Measurements from ENCODE around the gene VAMP1. TPM values are rescaled to one million over a fixed set of nuclear protein-coding genes. Genes with fewer than 3 reads are reported as not detected.
A peak's percentile ranks its signal among the peaks of the same experiment; 100 is the strongest.

The VAMP1 gene
- total and polyA plus RNA-seq, 9 of the 15 experiments (the other 6 are each of a cell fraction or from before 2014, with no cell fraction given): 0.76 to 13.2 (median 4.2) TPM

DNA sequence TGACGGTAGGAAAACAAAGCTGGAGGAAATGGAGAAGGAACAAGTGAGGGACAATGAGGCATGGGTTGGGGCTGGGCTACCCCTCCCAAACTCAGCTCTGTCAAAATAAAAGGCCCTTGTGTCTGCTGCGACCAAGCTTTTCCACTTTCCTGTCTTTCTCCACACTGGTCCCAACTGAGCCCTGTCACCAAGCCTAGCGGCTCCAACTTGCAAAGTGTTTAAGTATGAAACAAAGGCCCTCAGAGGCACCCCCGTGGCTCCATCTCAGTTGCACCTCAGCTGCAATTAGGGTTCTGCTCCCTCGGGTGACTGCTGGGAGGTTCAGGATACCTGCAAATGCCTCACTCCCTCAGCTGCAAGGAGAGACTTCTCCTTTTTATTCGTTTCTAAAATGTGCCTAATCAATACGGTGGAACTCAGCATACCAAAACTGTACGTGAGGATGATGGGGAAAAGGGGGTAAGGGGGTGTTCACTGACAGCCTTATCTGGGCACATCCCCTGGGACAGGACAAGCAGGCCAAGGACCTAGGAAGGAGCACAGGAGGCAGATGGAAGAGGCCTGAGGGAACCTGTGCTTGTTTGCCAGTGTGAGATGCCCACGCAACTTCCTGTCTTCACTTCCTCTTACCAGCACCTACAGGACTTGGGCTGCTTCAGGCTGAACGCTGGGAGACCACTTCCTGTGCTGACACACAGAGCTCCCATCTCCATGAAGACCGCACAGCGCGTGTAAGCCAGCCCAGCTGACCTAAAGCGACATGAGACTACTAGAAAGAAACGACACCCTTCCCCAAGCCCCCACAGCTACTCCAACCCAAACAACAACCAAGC lies 8.9 kb downstream of the VAMP1 start:
- Histone ChIP-seq H3K4me1 (replicated peaks in 1 of 2; ENCODE audit: control insufficient read depth in 2 of 2, insufficient read depth in 2 of 2, low read length in 2 of 2) (no peaks in the 10 kb centered on the region; a peak in 1 of 5 replicates), H3K36me3 (ENCODE audit: control insufficient read depth, insufficient read depth, low read length) (peaks cover 14% of the 10 kb centered on the region; the same call in 2 of the 3 replicates), H3K27ac (ENCODE audit: extremely low read depth, low read depth, low read length) (no peak overlapping the region), H3K9ac (ENCODE audit: insufficient read depth in 1 of 2, low read depth in 2 of 2, low read length in 2 of 2) (no peak overlapping the region), H3K4me2 (ENCODE audit: insufficient read depth, low read length) (no peak overlapping the region), H3K9me3 (replicated peaks; ENCODE audit: control insufficient read depth, insufficient read depth, low read depth, low read length) (no peaks in the 10 kb centered on the region), H4K20me1 (replicated peaks; ENCODE audit: control insufficient read depth, insufficient read depth, low read length) (no peaks in the 10 kb centered on the region), H2AFZ (ENCODE audit: low read depth, low read length) (no peak overlapping the region), H3K27me3 (ENCODE audit: control insufficient read depth in 2 of 2, insufficient read depth in 2 of 2, low read length in 2 of 2) (no peaks in the 10 kb centered on the region), H3K9me1 (ENCODE audit: control insufficient read depth, insufficient read depth, low read length) (no peaks in the 10 kb centered on the region), H3K79me2 (ENCODE audit: control insufficient read depth, insufficient read depth, low read length) (no peaks in the 10 kb centered on the region), H3K4me3 (no peak overlapping the region)
- ChIA-PET POLR2A (interaction anchor here (0.9 to 2.4 kb wide), 2 partner anchors 9 to 39 kb away, joined by 3 to 12 read pairs; partner anchors contain the start of gene VAMP1), CTCF (ENCODE audit: low intra/inter-chr PET ratio) (no interaction called here)
- no TSS peak for BruUV-seq (replicated peaks)
- 56% methylated on average over 8 of the region's 15 CpGs for WGBS (ENCODE audit: insufficient coverage, low coverage, missing lambda C conversion rate)
- no peak for DNase-seq (ENCODE audit: extremely low read depth in 1 of 4, low spot score in 3 of 4)
- in situ Hi-C loops (cut with MboI): loop anchor here (5.0 to 25.0 kb wide), 2 partner anchors 39 to 399 kb away; no protein-coding TSS in a partner anchor
- intact Hi-C loops (cut with micrococcal nuclease): no loop called here
- TF ChIP-seq MYNN (IDR thresholded peaks at IDR 0.05) (peak; percentile 88), MYNN (CRISPR knock-in tag; IDR thresholded peaks at IDR 0.05) (no peak), SPI1 (IDR thresholded peaks at IDR 0.05; ENCODE audit: borderline replicate concordance, low read depth, low read length) (peak; percentile 54; the same call in 1 of the 2 replicates), NONO (IDR thresholded peaks at IDR 0.05; ENCODE audit: low read depth in 2 of 2, low read length in 1 of 2) (no peak)
- ATAC-seq: no peak
- no peak for FAIRE-seq
